HEK293T (cell line): ENCODE measurements around the gene KIF26B.

Experiments used
- ARNT ChIP-seq: fragments of 450-650 bp; IDR thresholded peaks from 2 replicates; pipeline ENCODE4 v1.6.1; 2017; ENCODE audit warnings: mild to moderate bottlenecking
- ELF4 ChIP-seq: fragments of 450-650 bp; IDR thresholded peaks from 2 replicates; pipeline ENCODE4 v1.6.1; 2017; ENCODE audit warnings: antibody characterized with exemption

DNA sequence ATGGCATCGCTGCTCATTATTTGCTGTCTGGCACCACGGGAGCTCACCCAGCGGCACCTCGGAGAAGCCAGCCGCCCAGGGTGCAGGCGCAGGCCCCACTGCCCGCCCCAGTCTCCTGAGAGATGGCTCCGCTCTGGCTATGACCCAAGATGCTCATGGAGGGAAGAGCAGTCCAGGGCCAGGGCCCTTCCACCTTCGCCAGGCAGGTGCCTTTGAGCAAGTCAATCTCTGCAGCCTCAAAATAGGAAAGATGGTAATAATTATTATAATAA lies 437.3 kb downstream of the KIF26B start:
- TF ChIP-seq ARNT, result no peak
- no peak for TF ChIP-seq ELF4
